Measurements from ENCODE around the gene HS6ST3. TPM values are rescaled to one million over a fixed set of nuclear protein-coding genes. Genes with fewer than 3 reads are reported as not detected.

The HS6ST3 gene
- total and polyA plus RNA-seq, 2 donors (not counting 3 experiments of a cell fraction or from before 2014, with no cell fraction given) = 0.03 to 0.15 TPM

DNA sequence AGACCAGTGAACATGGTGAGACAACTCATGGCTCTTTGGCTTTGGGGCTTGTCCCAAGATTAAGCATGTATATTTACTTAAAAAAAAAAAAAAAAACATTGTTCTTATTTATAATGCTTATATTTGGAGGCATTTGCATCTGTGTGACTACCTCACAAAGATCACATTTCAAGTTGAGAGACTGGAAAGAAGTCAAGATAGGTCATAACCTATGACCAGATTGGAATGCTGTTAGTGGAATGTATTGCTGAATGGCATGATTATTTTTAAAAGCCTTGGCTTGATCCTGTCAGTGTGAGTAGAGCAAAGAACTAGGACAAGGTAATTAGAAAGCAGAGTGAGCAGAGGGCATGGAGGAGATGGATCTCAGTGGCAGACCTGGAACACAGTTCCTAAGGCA lies 689.8 kb downstream of the HS6ST3 start:
- H3K9me1 ChIP-seq (replicated peaks; ENCODE audit: control insufficient read depth, extremely low read depth, insufficient read depth, low read length) = no peaks in the 10 kb centered on the region
- H3K9me3 ChIP-seq (replicated peaks; ENCODE audit: control insufficient read depth, insufficient read depth, low read length) = no peaks in the 10 kb centered on the region
- H3K4me3 ChIP-seq (replicated peaks in 1 of 3; ENCODE audit: insufficient read depth in 1 of 3, low read depth in 1 of 3, low read length in 3 of 3) = no peak overlapping the region
- no peaks in the 10 kb centered on the region for H3K27me3 ChIP-seq (ENCODE audit: control insufficient read depth in 2 of 2, insufficient read depth in 2 of 2, low read length in 2 of 2)
- DNase-seq (ENCODE audit: low read depth, low spot score) (no peak), FAIRE-seq (no peak)
- no peaks in the 10 kb centered on the region for H3K79me2 ChIP-seq (ENCODE audit: control insufficient read depth, insufficient read depth, low read length)
- no peak overlapping the region for H3K9ac ChIP-seq (replicated peaks; ENCODE audit: extremely low read depth, insufficient read depth, low read length)
- H3K36me3 ChIP-seq (ENCODE audit: control insufficient read depth in 2 of 2, extremely low read depth in 1 of 2, insufficient read depth in 2 of 2, low read length in 2 of 2) = no peaks in the 10 kb centered on the region
- H2AFZ ChIP-seq (ENCODE audit: low read depth, low read length) = no peak overlapping the region
- intact Hi-C loops (cut with micrococcal nuclease) = no loop called here
- H3K4me1 ChIP-seq (ENCODE audit: control insufficient read depth, extremely low read depth, insufficient read depth, low read length) = no peaks in the 10 kb centered on the region
- dilution Hi-C loops (cut with MboI; ENCODE audit: extremely low pct_ligation_motif_present, low sequenced_read_pairs) = no loop called here
- H3K27ac ChIP-seq (ENCODE audit: insufficient read depth, low read depth, low read length) = no peak overlapping the region
- no peak overlapping the region for H3K4me2 ChIP-seq (ENCODE audit: insufficient read depth, low read length)
- no peaks in the 10 kb centered on the region for H4K20me1 ChIP-seq (replicated peaks; ENCODE audit: control insufficient read depth, extremely low read depth, insufficient read depth, low read length)
- POLR2A ChIA-PET = no interaction called here
- CTCF ChIA-PET = no interaction called here
- TF ChIP-seq, protein P1, sequence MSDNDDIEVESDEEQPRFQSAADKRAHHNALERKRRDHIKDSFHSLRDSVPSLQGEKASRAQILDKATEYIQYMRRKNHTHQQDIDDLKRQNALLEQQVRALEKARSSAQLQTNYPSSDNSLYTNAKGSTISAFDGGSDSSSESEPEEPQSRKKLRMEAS (IDR thresholded peaks at IDR 0.05; ENCODE audit: insufficient read depth, insufficient read length) = no peak
- no peak for TF ChIP-seq JUN (IDR thresholded peaks at IDR 0.05; ENCODE audit: borderline replicate concordance, insufficient read depth, insufficient read length, low read depth)
- no peak for TF ChIP-seq POLR2A (IDR thresholded peaks at IDR 0.05; ENCODE audit: low read depth, low read length)
- TF ChIP-seq CTCF (IDR thresholded peaks at IDR 0.05; ENCODE audit: extremely low read depth in 1 of 2, insufficient read depth in 1 of 2, low read depth in 1 of 2, low read length in 2 of 2) = no peak
- no peak for TF ChIP-seq POLR2AphosphoS5 (IDR thresholded peaks at IDR 0.05; ENCODE audit: insufficient read depth, low read depth, low read length)
- TF ChIP-seq EZH2 (IDR thresholded peaks at IDR 0.05; ENCODE audit: borderline replicate concordance, low read depth, low read length, severe bottlenecking) = no peak
- TF ChIP-seq GATA2 (IDR thresholded peaks at IDR 0.05; ENCODE audit: insufficient read depth, insufficient read length, low read depth, low read length) = no peak
- TF ChIP-seq MYC (IDR thresholded peaks at IDR 0.05; ENCODE audit: low read depth, low read length) = no peak
- TF ChIP-seq FOS (IDR thresholded peaks at IDR 0.05; ENCODE audit: borderline replicate concordance, insufficient read depth, low read length) = no peak
- BruUV-seq (replicated peaks) = no TSS peak

All from endothelial cell of umbilical vein (primary cell).